ENCODE measurements around the gene WNT3A. TPM values are rescaled to one million over a fixed set of nuclear protein-coding genes. Genes with fewer than 3 reads are reported as not detected.

Gene WNT3A, protein sequence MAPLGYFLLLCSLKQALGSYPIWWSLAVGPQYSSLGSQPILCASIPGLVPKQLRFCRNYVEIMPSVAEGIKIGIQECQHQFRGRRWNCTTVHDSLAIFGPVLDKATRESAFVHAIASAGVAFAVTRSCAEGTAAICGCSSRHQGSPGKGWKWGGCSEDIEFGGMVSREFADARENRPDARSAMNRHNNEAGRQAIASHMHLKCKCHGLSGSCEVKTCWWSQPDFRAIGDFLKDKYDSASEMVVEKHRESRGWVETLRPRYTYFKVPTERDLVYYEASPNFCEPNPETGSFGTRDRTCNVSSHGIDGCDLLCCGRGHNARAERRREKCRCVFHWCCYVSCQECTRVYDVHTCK
- not detected in 2 replicates for total RNA-seq
- not detected in 2 replicates for polyA plus RNA-seq
- not detected in 2 replicates for polyA plus RNA-seq (2011; cell fraction: cytosol; rRNA removed)
- polyA plus RNA-seq (2011; cell fraction: nucleus; rRNA removed): not detected in 2 replicates
- polyA plus RNA-seq (2012): not detected in 2 replicates
- not detected in 2 replicates for polyA minus RNA-seq
- polyA minus RNA-seq (2011; cell fraction: cytosol; rRNA and poly(A)+ RNA removed): not detected
- polyA minus RNA-seq (2011; cell fraction: nucleus; rRNA and poly(A)+ RNA removed): not detected in 2 replicates
- Bru-seq, nascent RNA: not detected
- BruChase-seq, experiment 1, labeled RNA remaining after a 6-hour chase: not detected
- not detected for BruChase-seq, experiment 2, labeled RNA remaining after a 2-hour chase
- long read RNA-seq: 0 reads

DNA sequence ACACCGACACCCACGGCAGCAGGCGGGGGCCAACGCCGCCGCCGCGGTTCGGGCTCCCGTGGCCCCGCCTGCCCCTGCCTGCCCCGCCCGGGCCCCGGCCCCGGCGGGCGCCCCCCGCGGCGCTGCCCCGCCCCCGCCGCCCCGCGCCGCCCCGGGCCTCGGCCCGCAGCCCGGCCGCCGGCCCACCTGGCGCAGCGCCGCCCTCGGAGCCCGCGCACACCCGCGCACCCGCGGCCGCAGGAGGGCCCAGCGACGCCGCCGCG lies at the start of gene WNT3A:
Gene WNT3A (plus strand): TSS at position 213 of the 263 bp plus-strand sequence. CDS start 131 bp downstream, outside the sequence.
- Histone ChIP-seq H3K9ac (replicated peaks; ENCODE audit: extremely low read depth, insufficient read depth, low read length) (no peak within 1 kb of the TSS), H3K27me3 (ENCODE audit: control insufficient read depth in 2 of 2, insufficient read depth in 2 of 2, low read length in 2 of 2) (peaks cover 54 to 58% of the 10 kb centered on the region in 2 experiments), H3K79me2 (ENCODE audit: control insufficient read depth, insufficient read depth, low read length) (no peaks in the 10 kb centered on the region), H3K4me1 (ENCODE audit: control insufficient read depth, extremely low read depth, insufficient read depth, low read length) (no peaks in the 10 kb centered on the region), H4K20me1 (replicated peaks; ENCODE audit: control insufficient read depth, extremely low read depth, insufficient read depth, low read length) (no peaks in the 10 kb centered on the region), H2AFZ (ENCODE audit: low read depth, low read length) (no peak within 1 kb of the TSS), H3K27ac (ENCODE audit: insufficient read depth, low read depth, low read length) (no peak within 1 kb of the TSS), H3K36me3 (ENCODE audit: control insufficient read depth in 2 of 2, extremely low read depth in 1 of 2, insufficient read depth in 2 of 2, low read length in 2 of 2) (no peaks in the 10 kb centered on the region), H3K9me3 (replicated peaks; ENCODE audit: control insufficient read depth, insufficient read depth, low read length) (no peaks in the 10 kb centered on the region), H3K4me2 (ENCODE audit: insufficient read depth, low read length) (no peak within 1 kb of the TSS), H3K9me1 (replicated peaks; ENCODE audit: control insufficient read depth, extremely low read depth, insufficient read depth, low read length) (no peaks in the 10 kb centered on the region), H3K4me3 (replicated peaks in 1 of 3; ENCODE audit: insufficient read depth in 1 of 3, low read depth in 1 of 3, low read length in 3 of 3) (no peak within 1 kb of the TSS)
- intact Hi-C loops (cut with micrococcal nuclease): no loop called here
- ChIA-PET CTCF (interaction anchor here (1.1 kb wide), 1 partner anchor 18 kb away, joined by 5 read pairs; no protein-coding TSS in a partner anchor), POLR2A (no interaction called here)
- DNase-seq (ENCODE audit: low read depth, low spot score) (no peak), FAIRE-seq (no peak)
- dilution Hi-C loops (cut with MboI; ENCODE audit: extremely low pct_ligation_motif_present, low sequenced_read_pairs): no loop called here
- TF ChIP-seq, protein P1, sequence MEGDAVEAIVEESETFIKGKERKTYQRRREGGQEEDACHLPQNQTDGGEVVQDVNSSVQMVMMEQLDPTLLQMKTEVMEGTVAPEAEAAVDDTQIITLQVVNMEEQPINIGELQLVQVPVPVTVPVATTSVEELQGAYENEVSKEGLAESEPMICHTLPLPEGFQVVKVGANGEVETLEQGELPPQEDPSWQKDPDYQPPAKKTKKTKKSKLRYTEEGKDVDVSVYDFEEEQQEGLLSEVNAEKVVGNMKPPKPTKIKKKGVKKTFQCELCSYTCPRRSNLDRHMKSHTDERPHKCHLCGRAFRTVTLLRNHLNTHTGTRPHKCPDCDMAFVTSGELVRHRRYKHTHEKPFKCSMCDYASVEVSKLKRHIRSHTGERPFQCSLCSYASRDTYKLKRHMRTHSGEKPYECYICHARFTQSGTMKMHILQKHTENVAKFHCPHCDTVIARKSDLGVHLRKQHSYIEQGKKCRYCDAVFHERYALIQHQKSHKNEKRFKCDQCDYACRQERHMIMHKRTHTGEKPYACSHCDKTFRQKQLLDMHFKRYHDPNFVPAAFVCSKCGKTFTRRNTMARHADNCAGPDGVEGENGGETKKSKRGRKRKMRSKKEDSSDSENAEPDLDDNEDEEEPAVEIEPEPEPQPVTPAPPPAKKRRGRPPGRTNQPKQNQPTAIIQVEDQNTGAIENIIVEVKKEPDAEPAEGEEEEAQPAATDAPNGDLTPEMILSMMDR (IDR thresholded peaks at IDR 0.05; ENCODE audit: extremely low read depth in 1 of 2, insufficient read depth in 1 of 2, low read depth in 1 of 2, low read length in 2 of 2): no peak
- TF ChIP-seq FOS (IDR thresholded peaks at IDR 0.05; ENCODE audit: borderline replicate concordance, insufficient read depth, low read length): no peak
- TF ChIP-seq MYC (IDR thresholded peaks at IDR 0.05; ENCODE audit: low read depth, low read length): no peak
- TF ChIP-seq, protein P2, sequence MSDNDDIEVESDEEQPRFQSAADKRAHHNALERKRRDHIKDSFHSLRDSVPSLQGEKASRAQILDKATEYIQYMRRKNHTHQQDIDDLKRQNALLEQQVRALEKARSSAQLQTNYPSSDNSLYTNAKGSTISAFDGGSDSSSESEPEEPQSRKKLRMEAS (IDR thresholded peaks at IDR 0.05; ENCODE audit: insufficient read depth, insufficient read length): no peak
- TF ChIP-seq GATA2 (IDR thresholded peaks at IDR 0.05; ENCODE audit: insufficient read depth, insufficient read length, low read depth, low read length): no peak
- TF ChIP-seq POLR2AphosphoS5 (IDR thresholded peaks at IDR 0.05; ENCODE audit: insufficient read depth, low read depth, low read length): no peak
- no peak for TF ChIP-seq EZH2 (IDR thresholded peaks at IDR 0.05; ENCODE audit: borderline replicate concordance, low read depth, low read length, severe bottlenecking)
- TF ChIP-seq JUN (IDR thresholded peaks at IDR 0.05; ENCODE audit: borderline replicate concordance, insufficient read depth, insufficient read length, low read depth): no peak
- no peak for TF ChIP-seq POLR2A (IDR thresholded peaks at IDR 0.05; ENCODE audit: low read depth, low read length)
- no TSS peak for BruUV-seq (replicated peaks)

All from endothelial cell of umbilical vein (primary cell).